Measurements from ENCODE around the gene ASS1. TPM values are rescaled to one million over a fixed set of nuclear protein-coding genes. Genes with fewer than 3 reads are reported as not detected.

ASS1 gene
- total RNA-seq, 1 donor from 2014 or later, result 1.6 TPM

DNA sequence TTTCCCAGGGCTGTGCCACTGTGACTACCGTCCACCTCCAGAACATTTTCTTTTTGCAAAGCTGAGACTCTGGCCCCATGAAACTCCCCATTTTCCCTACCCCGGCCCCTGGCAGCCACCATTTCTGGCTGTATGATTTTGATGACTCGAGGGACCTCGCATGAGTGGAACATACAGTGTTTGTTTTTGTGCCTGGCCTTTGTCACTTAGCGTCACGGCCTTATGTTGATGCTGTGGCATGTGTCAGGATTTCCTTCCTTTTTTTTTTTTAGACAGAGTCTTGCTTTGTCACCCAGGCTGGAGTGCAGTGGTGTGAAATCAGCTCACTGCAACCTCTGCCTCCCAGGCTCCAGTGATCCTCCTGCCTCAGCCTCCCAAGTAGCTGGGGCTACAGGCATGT lies 42.7 kb downstream of the ASS1 start:
- H3K4me3 Mint-ChIP-seq, result no peak overlapping the region

DNA sequence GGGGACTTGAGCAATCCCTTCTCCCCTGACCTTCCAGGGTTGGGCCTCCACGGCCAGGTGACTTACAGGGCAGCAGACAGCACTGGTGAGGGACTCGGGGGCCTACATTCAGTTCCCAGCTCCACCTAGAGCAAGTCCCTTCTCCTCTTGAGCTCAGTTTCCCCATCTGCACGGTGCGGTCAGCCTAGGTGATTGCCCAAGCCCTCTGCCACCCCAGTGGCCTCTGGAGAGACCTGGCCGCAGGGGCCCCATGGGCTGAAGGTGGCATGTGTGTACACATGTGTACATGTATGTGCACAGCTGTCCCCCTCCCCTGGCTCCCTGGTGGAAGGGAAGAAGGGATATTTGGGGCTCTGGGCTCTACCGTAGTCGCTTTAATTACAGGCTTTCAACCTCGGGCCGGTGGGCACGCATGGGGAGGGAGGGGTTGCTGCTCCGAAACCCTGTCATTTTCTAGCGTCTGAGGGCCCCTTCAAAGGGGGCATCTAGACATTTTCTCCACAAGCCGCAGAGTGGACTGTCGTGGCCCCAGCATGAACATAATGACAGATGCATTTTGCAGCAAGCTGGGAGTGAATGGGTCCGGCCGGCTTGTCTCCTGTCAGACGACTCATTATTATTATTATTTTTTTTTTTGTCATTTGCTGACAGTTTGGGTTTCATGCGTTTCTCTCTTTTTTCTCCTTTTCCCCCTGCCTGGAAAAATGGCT lies 44.0 kb downstream of the ASS1 start:
- ChIA-PET POLR2A (no interaction called here), CTCF (no interaction called here)
- ATAC-seq (ENCODE audit: low read depth) (no peak), DNase-seq (no peak)
- no peak overlapping the region for H3K4me3 Mint-ChIP-seq
- TF ChIP-seq CTCF (IDR thresholded peaks at IDR 0.05), result no peak
- H3K27ac Mint-ChIP-seq, result no peak overlapping the region
- peaks cover 12% of the 10 kb centered on the region for H3K27me3 Mint-ChIP-seq
- no peaks in the 10 kb centered on the region for H3K9me3 Mint-ChIP-seq
- no peaks in the 10 kb centered on the region for H3K4me1 Mint-ChIP-seq
- no peaks in the 10 kb centered on the region for H3K36me3 Mint-ChIP-seq (ENCODE audit: low read depth)
- intact Hi-C loops (cut with micrococcal nuclease), result no loop called here

More for the DNA sequence above, 42.7 kb downstream of the ASS1 start:
- H3K9me3 Mint-ChIP-seq, result no peaks in the 10 kb centered on the region
- no peak overlapping the region for H3K27ac Mint-ChIP-seq
- ChIA-PET POLR2A (no interaction called here), CTCF (no interaction called here)
- TF ChIP-seq CTCF (IDR thresholded peaks at IDR 0.05), result no peak
- no peaks in the 10 kb centered on the region for H3K36me3 Mint-ChIP-seq (ENCODE audit: low read depth)
- ATAC-seq (ENCODE audit: low read depth) (no peak), DNase-seq (no peak)
- peaks cover 19% of the 10 kb centered on the region for H3K27me3 Mint-ChIP-seq
- H3K4me1 Mint-ChIP-seq, result no peaks in the 10 kb centered on the region
- intact Hi-C loops (cut with micrococcal nuclease), result no loop called here

DNA sequence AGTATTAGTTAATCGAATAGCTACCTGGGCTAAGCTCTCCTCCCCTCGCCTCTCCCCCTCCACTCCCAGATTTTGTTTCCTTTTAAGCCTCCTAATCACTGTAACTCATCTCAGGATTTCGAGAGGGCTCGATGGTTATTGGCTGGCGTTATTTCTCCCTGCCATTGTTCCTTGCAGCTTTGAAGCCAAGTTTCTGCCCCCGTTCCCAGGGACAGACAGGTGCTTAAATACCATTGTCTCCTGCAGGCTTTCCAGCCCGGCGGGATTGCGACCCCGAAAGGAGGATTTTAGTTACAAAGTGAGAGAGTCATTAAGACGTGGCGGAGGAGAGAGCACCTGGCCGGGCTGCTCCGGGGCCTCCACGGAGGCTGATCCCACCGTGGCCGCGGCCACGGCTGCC lies 46.2 kb downstream of the ASS1 start:
- peaks cover 9% of the 10 kb centered on the region for H3K27me3 Mint-ChIP-seq
- no peak overlapping the region for H3K4me3 Mint-ChIP-seq
- intact Hi-C loops (cut with micrococcal nuclease), result no loop called here
- DNase-seq, result no peak
- no peaks in the 10 kb centered on the region for H3K4me1 Mint-ChIP-seq
- POLR2A ChIA-PET, result no interaction called here
- TF ChIP-seq CTCF (IDR thresholded peaks at IDR 0.05), result no peak
- CTCF ChIA-PET, result no interaction called here
- no peak for ATAC-seq (ENCODE audit: low read depth)
- H3K27ac Mint-ChIP-seq, result no peak overlapping the region
- H3K9me3 Mint-ChIP-seq, result peaks cover 10% of the 10 kb centered on the region
- H3K36me3 Mint-ChIP-seq (ENCODE audit: low read depth), result no peaks in the 10 kb centered on the region

DNA sequence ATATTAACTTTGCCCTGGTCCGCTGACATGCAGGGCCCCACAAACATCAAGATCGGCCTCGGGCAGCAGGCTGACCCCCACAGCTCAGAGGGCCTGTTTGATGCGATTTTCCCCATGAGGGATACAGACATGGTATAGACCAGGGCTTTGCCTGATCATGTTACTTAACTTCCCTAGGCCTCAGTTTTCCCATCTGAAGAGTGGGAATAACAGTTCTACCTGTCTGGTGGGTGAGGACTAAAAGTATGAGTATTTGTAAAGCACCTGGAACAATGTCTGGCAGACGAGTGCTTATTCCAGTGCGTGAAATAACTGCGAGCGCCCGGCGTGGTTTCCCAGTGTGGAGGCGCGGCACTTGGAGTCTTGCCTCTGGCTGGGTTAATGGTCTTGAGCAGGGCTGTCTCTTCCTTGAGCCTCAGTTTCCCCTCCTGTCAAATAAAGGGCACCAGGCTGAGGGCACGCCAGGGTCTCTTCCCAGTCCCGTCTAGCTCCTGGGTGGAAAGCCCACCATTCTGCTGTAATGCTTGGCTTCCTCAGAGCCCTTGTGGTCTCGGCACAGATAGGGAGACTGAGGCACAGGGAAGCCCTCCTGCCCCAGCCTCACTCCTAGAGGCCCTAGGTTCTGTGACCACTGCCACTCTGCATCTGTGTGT lies 47.2 kb downstream of the ASS1 start:
- DNase-seq (no peak), ATAC-seq (ENCODE audit: low read depth) (no peak)
- H3K4me3 Mint-ChIP-seq, result no peak overlapping the region
- no peaks in the 10 kb centered on the region for H3K4me1 Mint-ChIP-seq
- H3K27me3 Mint-ChIP-seq, result peaks cover 9% of the 10 kb centered on the region
- TF ChIP-seq CTCF (IDR thresholded peaks at IDR 0.05), result no peak
- POLR2A ChIA-PET, result no interaction called here
- H3K36me3 Mint-ChIP-seq (ENCODE audit: low read depth), result no peaks in the 10 kb centered on the region
- no peak overlapping the region for H3K27ac Mint-ChIP-seq
- peaks cover 10% of the 10 kb centered on the region for H3K9me3 Mint-ChIP-seq
- intact Hi-C loops (cut with micrococcal nuclease), result no loop called here
- CTCF ChIA-PET, result no interaction called here

- no peak for TF ChIP-seq CTCF (IDR thresholded peaks at IDR 0.05)
- POLR2A ChIA-PET, result no interaction called here
Observed at GRCh38 chr9:130493021-130493420, 48.3 kb downstream of the ASS1 start.

More at GRCh38 chr9:130493021-130493420, 48.3 kb downstream of the ASS1 start:
- Mint-ChIP-seq H3K9me3 (peaks cover 10% of the 10 kb centered on the region), H3K4me1 (no peaks in the 10 kb centered on the region), H3K4me3 (no peak overlapping the region), H3K27me3 (peaks cover 12% of the 10 kb centered on the region), H3K36me3 (ENCODE audit: low read depth) (no peaks in the 10 kb centered on the region), H3K27ac (no peak overlapping the region)
- DNase-seq (no peak), ATAC-seq (ENCODE audit: low read depth) (no peak)
- intact Hi-C loops (cut with micrococcal nuclease), result no loop called here
- CTCF ChIA-PET, result no interaction called here
